GM12878 (cell line): ENCODE measurements around the gene PLXNC1. TPM values are rescaled to one million over a fixed set of nuclear protein-coding genes. Genes with fewer than 3 reads are reported as not detected.

Experiments used
- ATF7 ChIP-seq: fragments of 450-650 bp; IDR thresholded peaks from 2 replicates; pipeline ENCODE4 v1.6.1; 2016; ENCODE audit warnings: low read depth, mild to moderate bottlenecking
- BCL11A ChIP-seq: IDR thresholded peaks from 2 replicates; pipeline ENCODE4 v1.6.1; 2011; ENCODE audit warnings: low read depth, low read length
- BMI1 ChIP-seq: fragments of 450-650 bp; IDR thresholded peaks from 2 replicates; pipeline ENCODE4 v1.6.1; 2016; ENCODE audit warnings: mild to moderate bottlenecking, moderate library complexity, borderline replicate concordance
- HDAC6 ChIP-seq: fragments of 200-600 bp; sonication (generic); IDR thresholded peaks from one replicate; pipeline ENCODE4 v1.8.0; 2017; ENCODE audit warnings: antibody characterized with exemption; ENCODE audit not compliant: unreplicated experiment
- IRF4 ChIP-seq: IDR thresholded peaks from 2 replicates; pipeline ENCODE4 v1.6.1; 2011; ENCODE audit warnings: low read depth, low read length
- NFIC ChIP-seq: IDR thresholded peaks from 2 replicates; pipeline ENCODE4 v1.6.1; 2012; ENCODE audit warnings: low read depth, mild to moderate bottlenecking, inconsistent platforms, low read length, moderate library complexity
- NR2F1 ChIP-seq: fragments of 450-650 bp; conservative IDR thresholded peaks from 2 replicates; pipeline ENCODE4 v1.6.1; 2017; ENCODE audit warnings: mild to moderate bottlenecking
- PAX5 ChIP-seq: IDR thresholded peaks from 2 replicates; pipeline ENCODE4 v1.6.1; 2011; ENCODE audit warnings: low read depth, low read length, borderline replicate concordance
- PAX8 ChIP-seq: fragments of 450-650 bp; IDR thresholded peaks from 2 replicates; pipeline ENCODE4 v1.6.1; 2017; ENCODE audit warnings: mild to moderate bottlenecking, moderate library complexity
- POLR2AphosphoS5 ChIP-seq: IDR thresholded peaks from 2 replicates; pipeline ENCODE4 v1.6.1; 2011; ENCODE audit warnings: mild to moderate bottlenecking, low read length, inconsistent platforms
- RELA ChIP-seq: fragments of 450-650 bp; IDR thresholded peaks from 2 replicates; pipeline ENCODE4 v1.8.0; 2014; ENCODE audit warnings: borderline replicate concordance; ENCODE audit not compliant: partially characterized antibody
- SMAD1 ChIP-seq: fragments of 450-650 bp; IDR thresholded peaks from 2 replicates; pipeline ENCODE4 v1.6.1; 2018; ENCODE audit warnings: mild to moderate bottlenecking, low read depth; ENCODE audit not compliant: partially characterized antibody
- STAT3 ChIP-seq: IDR thresholded peaks from 2 replicates; pipeline ENCODE4 v1.6.1; 2011; ENCODE audit warnings: low read depth, low read length, improper control_type of control experiment
- SUPT20H ChIP-seq: IDR thresholded peaks from 2 replicates; pipeline ENCODE4 v1.6.1; 2011; ENCODE audit warnings: low read depth, mild to moderate bottlenecking, low read length, moderate library complexity, borderline replicate concordance; ENCODE audit not compliant: control insufficient read depth
- USF1 ChIP-seq: IDR thresholded peaks from 2 replicates; pipeline ENCODE4 v1.6.1; 2011; ENCODE audit warnings: borderline replicate concordance, low read depth, mild to moderate bottlenecking, moderate library complexity, mixed read lengths, low read length; ENCODE audit not compliant: insufficient read depth; ENCODE audit errors: extremely low read length
- polyA plus RNA-seq, 11 experiments: library from polyadenylated mRNA; depleted of rRNA in 4 of 11; unstranded in 6 of 11; stranded (reverse) in 5 of 11; fragments of >200 nt; fragmentation: Nextera tagmentation in 4 of 11; fragmentation: Illumina TruSeq in 1 of 11; extraction: Ambion mirVana in 4 of 11; extraction: Trizol in 1 of 11; gene quantifications; 1 replicate in 1 of 11; 2 replicates in 10 of 11; pipeline versions ENCODE4 v1.2.1 to v1.2.3, GENCODE V29; 2011 to 2016; ENCODE audit warnings: inconsistent platforms in 2 of 11, missing spikeins in 2 of 11, low read depth in 1 of 11
- total RNA-seq, 4 experiments: library from RNA; depleted of rRNA in 3 of 4; stranded (reverse); fragments of >200 nt in 3 of 4; fragmentation: Illumina TruSeq in 1 of 4; extraction: Trizol in 1 of 4; gene quantifications; 2 replicates each; pipeline versions ENCODE4 v1.2.1 to v1.2.3, GENCODE V29; 2013 to 2021
- TF ChIP-seq, protein P1 (sequence below): fragments of 450-650 bp; IDR thresholded peaks from 2 replicates; pipeline ENCODE4 v1.6.1; 2016; ENCODE audit warnings: mild to moderate bottlenecking
- TF ChIP-seq, protein P2 (sequence below): fragments of 450-650 bp; IDR thresholded peaks from 2 replicates; pipeline ENCODE4 v1.6.1; 2017; ENCODE audit warnings: low read depth, mild to moderate bottlenecking, moderate library complexity
- TF ChIP-seq, protein P3 (sequence below): fragments of 450-650 bp; IDR thresholded peaks from 2 replicates; pipeline ENCODE4 v1.6.1; 2018; ENCODE audit warnings: mild to moderate bottlenecking, low read depth, moderate library complexity; ENCODE audit not compliant: partially characterized antibody
- TF ChIP-seq, protein P4 (sequence below): fragments of 450-650 bp; formaldehyde crosslinking; IDR thresholded peaks from 2 replicates; pipeline ENCODE4 v1.4.0; 2020; ENCODE audit warnings: mild to moderate bottlenecking, moderate library complexity

The PLXNC1 gene
- total and polyA plus RNA-seq, 10 of the 15 experiments (the other 5 are each of a cell fraction or from before 2014, with no cell fraction given), result 5.2 to 41.2 (median 24.6) TPM

- no peak for TF ChIP-seq RELA
- TF ChIP-seq SMAD1, result no peak
- TF ChIP-seq IRF4, result 0 out of 2 replicates have a peak, but pooled peaks have one; percentile 13
- TF ChIP-seq POLR2AphosphoS5, result peak; percentile 67
- TF ChIP-seq ATF7, result peak; percentile 69; the same call in 1 of the 2 replicates
- TF ChIP-seq, protein P1, sequence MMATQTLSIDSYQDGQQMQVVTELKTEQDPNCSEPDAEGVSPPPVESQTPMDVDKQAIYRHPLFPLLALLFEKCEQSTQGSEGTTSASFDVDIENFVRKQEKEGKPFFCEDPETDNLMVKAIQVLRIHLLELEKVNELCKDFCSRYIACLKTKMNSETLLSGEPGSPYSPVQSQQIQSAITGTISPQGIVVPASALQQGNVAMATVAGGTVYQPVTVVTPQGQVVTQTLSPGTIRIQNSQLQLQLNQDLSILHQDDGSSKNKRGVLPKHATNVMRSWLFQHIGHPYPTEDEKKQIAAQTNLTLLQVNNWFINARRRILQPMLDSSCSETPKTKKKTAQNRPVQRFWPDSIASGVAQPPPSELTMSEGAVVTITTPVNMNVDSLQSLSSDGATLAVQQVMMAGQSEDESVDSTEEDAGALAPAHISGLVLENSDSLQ, result peak; percentile 81
- peak; percentile 67 for TF ChIP-seq BCL11A
- TF ChIP-seq BMI1, result 0 out of 2 replicates have a peak, but pooled peaks have one; percentile 18
- TF ChIP-seq, protein P2, sequence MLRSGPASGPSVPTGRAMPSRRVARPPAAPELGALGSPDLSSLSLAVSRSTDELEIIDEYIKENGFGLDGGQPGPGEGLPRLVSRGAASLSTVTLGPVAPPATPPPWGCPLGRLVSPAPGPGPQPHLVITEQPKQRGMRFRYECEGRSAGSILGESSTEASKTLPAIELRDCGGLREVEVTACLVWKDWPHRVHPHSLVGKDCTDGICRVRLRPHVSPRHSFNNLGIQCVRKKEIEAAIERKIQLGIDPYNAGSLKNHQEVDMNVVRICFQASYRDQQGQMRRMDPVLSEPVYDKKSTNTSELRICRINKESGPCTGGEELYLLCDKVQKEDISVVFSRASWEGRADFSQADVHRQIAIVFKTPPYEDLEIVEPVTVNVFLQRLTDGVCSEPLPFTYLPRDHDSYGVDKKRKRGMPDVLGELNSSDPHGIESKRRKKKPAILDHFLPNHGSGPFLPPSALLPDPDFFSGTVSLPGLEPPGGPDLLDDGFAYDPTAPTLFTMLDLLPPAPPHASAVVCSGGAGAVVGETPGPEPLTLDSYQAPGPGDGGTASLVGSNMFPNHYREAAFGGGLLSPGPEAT, result peak; percentile 71; the same call in 1 of the 2 replicates
- peak; percentile 77 for TF ChIP-seq NFIC
- TF ChIP-seq PAX8, result no peak
- TF ChIP-seq, protein P3, sequence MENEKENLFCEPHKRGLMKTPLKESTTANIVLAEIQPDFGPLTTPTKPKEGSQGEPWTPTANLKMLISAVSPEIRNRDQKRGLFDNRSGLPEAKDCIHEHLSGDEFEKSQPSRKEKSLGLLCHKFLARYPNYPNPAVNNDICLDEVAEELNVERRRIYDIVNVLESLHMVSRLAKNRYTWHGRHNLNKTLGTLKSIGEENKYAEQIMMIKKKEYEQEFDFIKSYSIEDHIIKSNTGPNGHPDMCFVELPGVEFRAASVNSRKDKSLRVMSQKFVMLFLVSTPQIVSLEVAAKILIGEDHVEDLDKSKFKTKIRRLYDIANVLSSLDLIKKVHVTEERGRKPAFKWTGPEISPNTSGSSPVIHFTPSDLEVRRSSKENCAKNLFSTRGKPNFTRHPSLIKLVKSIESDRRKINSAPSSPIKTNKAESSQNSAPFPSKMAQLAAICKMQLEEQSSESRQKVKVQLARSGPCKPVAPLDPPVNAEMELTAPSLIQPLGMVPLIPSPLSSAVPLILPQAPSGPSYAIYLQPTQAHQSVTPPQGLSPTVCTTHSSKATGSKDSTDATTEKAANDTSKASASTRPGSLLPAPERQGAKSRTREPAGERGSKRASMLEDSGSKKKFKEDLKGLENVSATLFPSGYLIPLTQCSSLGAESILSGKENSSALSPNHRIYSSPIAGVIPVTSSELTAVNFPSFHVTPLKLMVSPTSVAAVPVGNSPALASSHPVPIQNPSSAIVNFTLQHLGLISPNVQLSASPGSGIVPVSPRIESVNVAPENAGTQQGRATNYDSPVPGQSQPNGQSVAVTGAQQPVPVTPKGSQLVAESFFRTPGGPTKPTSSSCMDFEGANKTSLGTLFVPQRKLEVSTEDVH, result no peak
- TF ChIP-seq NR2F1, result peak; percentile 84
- TF ChIP-seq USF1, result no peak
- TF ChIP-seq HDAC6, result no peak
- 0 out of 2 replicates have a peak, but pooled peaks have one; percentile 56 for TF ChIP-seq STAT3
- no peak for TF ChIP-seq SUPT20H
- TF ChIP-seq, protein P4, sequence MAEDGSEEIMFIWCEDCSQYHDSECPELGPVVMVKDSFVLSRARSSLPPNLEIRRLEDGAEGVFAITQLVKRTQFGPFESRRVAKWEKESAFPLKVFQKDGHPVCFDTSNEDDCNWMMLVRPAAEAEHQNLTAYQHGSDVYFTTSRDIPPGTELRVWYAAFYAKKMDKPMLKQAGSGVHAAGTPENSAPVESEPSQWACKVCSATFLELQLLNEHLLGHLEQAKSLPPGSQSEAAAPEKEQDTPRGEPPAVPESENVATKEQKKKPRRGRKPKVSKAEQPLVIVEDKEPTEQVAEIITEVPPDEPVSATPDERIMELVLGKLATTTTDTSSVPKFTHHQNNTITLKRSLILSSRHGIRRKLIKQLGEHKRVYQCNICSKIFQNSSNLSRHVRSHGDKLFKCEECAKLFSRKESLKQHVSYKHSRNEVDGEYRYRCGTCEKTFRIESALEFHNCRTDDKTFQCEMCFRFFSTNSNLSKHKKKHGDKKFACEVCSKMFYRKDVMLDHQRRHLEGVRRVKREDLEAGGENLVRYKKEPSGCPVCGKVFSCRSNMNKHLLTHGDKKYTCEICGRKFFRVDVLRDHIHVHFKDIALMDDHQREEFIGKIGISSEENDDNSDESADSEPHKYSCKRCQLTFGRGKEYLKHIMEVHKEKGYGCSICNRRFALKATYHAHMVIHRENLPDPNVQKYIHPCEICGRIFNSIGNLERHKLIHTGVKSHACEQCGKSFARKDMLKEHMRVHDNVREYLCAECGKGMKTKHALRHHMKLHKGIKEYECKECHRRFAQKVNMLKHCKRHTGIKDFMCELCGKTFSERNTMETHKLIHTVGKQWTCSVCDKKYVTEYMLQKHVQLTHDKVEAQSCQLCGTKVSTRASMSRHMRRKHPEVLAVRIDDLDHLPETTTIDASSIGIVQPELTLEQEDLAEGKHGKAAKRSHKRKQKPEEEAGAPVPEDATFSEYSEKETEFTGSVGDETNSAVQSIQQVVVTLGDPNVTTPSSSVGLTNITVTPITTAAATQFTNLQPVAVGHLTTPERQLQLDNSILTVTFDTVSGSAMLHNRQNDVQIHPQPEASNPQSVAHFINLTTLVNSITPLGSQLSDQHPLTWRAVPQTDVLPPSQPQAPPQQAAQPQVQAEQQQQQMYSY (CRISPR knock-in tag), result no peak
- TF ChIP-seq PAX5, result no peak; the same call in 1 of the 2 replicates
These were observed 91.8 kb downstream of the PLXNC1 start (continued) for GRCh38 chr12:94240171-94240570.
